PC-9 (cell line): Measurements from ENCODE around the gene PPM1H. TPM values are rescaled to one million over a fixed set of nuclear protein-coding genes. Genes with fewer than 3 reads are reported as not detected.

Experiments
- BruUV-seq: library from RNA; stranded (reverse); fragments of 400-500 nt; replicated peaks from 2 replicates; lab custom pipeline; 2021; lab: Mats Ljungman, UMichigan
- CTCF ChIA-PET: fragments of 300-600 bp; sonication (Branson Sonifier 250); formaldehyde crosslinking; loops from one replicate; lab custom pipeline; 2022; ENCODE audit warnings: antibody characterized with exemption; lab: Charles Lee
- POLR2A ChIA-PET: fragments of 300-600 bp; sonication (Branson Sonifier 250); formaldehyde crosslinking; loops from one replicate; lab custom pipeline; 2022; ENCODE audit warnings: antibody characterized with exemption; ENCODE audit not compliant: unreplicated experiment; lab: Charles Lee
- DNase-seq, 2 experiments: peaks; one replicate each; pipeline versions ENCODE4 v3.0.0 to v3.0.0-alpha.2; 2015 to 2022; ENCODE audit warnings: mixed read lengths in 1 of 2
- H2AFZ ChIP-seq: fragments of 200-600 bp; sonication (generic); 2 replicates; pipeline ENCODE4 v1.8.1; 2017; ENCODE audit warnings: antibody characterized with exemption
- H3F3A ChIP-seq: fragments of 200-600 bp; sonication (generic); 2 replicates; pipeline ENCODE4 v1.8.1; 2017; ENCODE audit warnings: antibody characterized with exemption, mild to moderate bottlenecking, low read depth; ENCODE audit not compliant: insufficient read depth
- H3K27ac ChIP-seq: fragments of 200-600 bp; sonication (generic); 2 replicates; pipeline ENCODE4 v1.6.1; 2016; ENCODE audit warnings: mixed run types
- H3K27me3 ChIP-seq: fragments of 200-600 bp; sonication (generic); 2 replicates; pipeline ENCODE4 v1.6.1; 2016; ENCODE audit warnings: low read depth, mixed run types; ENCODE audit not compliant: insufficient read depth
- H3K36me3 ChIP-seq: fragments of 200-600 bp; sonication (generic); 2 replicates; pipeline ENCODE4 v1.6.1; 2016; ENCODE audit warnings: low read depth, mixed run types
- H3K4me1 ChIP-seq: fragments of 200-600 bp; sonication (generic); replicated peaks from 2 replicates; pipeline ENCODE4 v1.6.1; 2016; ENCODE audit warnings: mixed run types; ENCODE audit not compliant: insufficient read depth
- H3K4me2 ChIP-seq: fragments of 200-600 bp; sonication (generic); 2 replicates; pipeline ENCODE4 v1.6.1; 2017; ENCODE audit warnings: mixed run types
- H3K4me3 ChIP-seq: fragments of 200-600 bp; sonication (generic); 2 replicates; pipeline ENCODE4 v1.6.1; 2016; ENCODE audit warnings: mixed run types
- H3K79me2 ChIP-seq: fragments of 200-600 bp; sonication (generic); 2 replicates; pipeline ENCODE4 v1.6.1; 2017; ENCODE audit warnings: low read depth, mixed run types
- H3K9me2 ChIP-seq: fragments of 200-600 bp; sonication (generic); 2 replicates; pipeline ENCODE4 v1.8.1; 2017; ENCODE audit warnings: mild to moderate bottlenecking; ENCODE audit not compliant: insufficient read depth
- H3K9me3 ChIP-seq: fragments of 200-600 bp; sonication (generic); 2 replicates; pipeline ENCODE4 v1.8.1; 2016; ENCODE audit warnings: low read depth; ENCODE audit not compliant: insufficient read depth
- H4K20me1 ChIP-seq: fragments of 200-600 bp; sonication (generic); 2 replicates; pipeline ENCODE4 v1.8.1; 2017; ENCODE audit not compliant: insufficient read depth
- CTCF ChIP-seq: fragments of 200-600 bp; sonication (generic); conservative IDR thresholded peaks from 2 replicates; pipeline ENCODE4 v1.6.1; 2017; ENCODE audit warnings: mixed run types, antibody characterized with exemption, mild to moderate bottlenecking, moderate library complexity
- EZH2 ChIP-seq: fragments of 200-600 bp; sonication (generic); IDR thresholded peaks from 2 replicates; pipeline ENCODE4 v1.8.0; 2017; ENCODE audit warnings: antibody characterized with exemption, low read depth
- intact Hi-C: fragments of 100-400 bp; cut with micrococcal nuclease; formaldehyde crosslinking; loops from one replicate; pipeline ENCODE4 v1.10.0; 2022; ENCODE audit not compliant: unreplicated experiment
- total RNA-seq: library from RNA; stranded (reverse); gene quantifications from 2 replicates; pipeline ENCODE4 v1.2.3, GENCODE V29; 2021

The PPM1H gene
- total RNA-seq, 1 experiment from 2014 or later: 11.4 TPM

- Histone ChIP-seq H3F3A (peaks cover 4% of the 10 kb centered on the region; the same call in 1 of the 2 replicates), H3K4me1 (peaks cover 40% of the 10 kb centered on the region), H3K4me2 (no peak overlapping the region), H3K36me3 (0 out of 2 replicates have a peak, but pooled peaks cover 10% of the 10 kb centered on the region), H3K27me3 (no peaks in the 10 kb centered on the region), H3K4me3 (no peak overlapping the region), H3K79me2 (no peaks in the 10 kb centered on the region), H3K27ac (peak overlapping the region; percentile 64; the same call in 1 of the 2 replicates), H4K20me1 (no peaks in the 10 kb centered on the region), H3K9me3 (no peaks in the 10 kb centered on the region), H2AFZ (no peak overlapping the region), H3K9me2 (no peaks in the 10 kb centered on the region)
- intact Hi-C loops: no loop called here
- no TSS peak for BruUV-seq
- CTCF ChIA-PET: no interaction called here
- POLR2A ChIA-PET: no interaction called here
- TF ChIP-seq EZH2 (no peak), CTCF (no peak)
- DNase-seq: no peak
Measured at GRCh38 chr12:62717643-62718042, 217.3 kb downstream of the PPM1H start.

- CTCF ChIA-PET: no interaction called here
Measured at GRCh38 chr12:62716866-62717525, 218.0 kb downstream of the PPM1H start.

GRCh38 chr12:62716037-62716436 is 218.9 kb downstream of the PPM1H start:
- intact Hi-C loops: no loop called here
- Histone ChIP-seq H3K27ac (peak overlapping the region; percentile 57; the same call in 1 of the 2 replicates), H2AFZ (no peak overlapping the region), H3K4me3 (no peak overlapping the region), H3K36me3 (0 out of 2 replicates have a peak, but pooled peaks cover 10% of the 10 kb centered on the region), H3K79me2 (no peaks in the 10 kb centered on the region), H3K4me1 (peaks cover 34% of the 10 kb centered on the region), H3F3A (peaks cover 4% of the 10 kb centered on the region; the same call in 1 of the 2 replicates), H3K9me3 (no peaks in the 10 kb centered on the region), H4K20me1 (no peaks in the 10 kb centered on the region), H3K9me2 (no peaks in the 10 kb centered on the region), H3K4me2 (no peak overlapping the region), H3K27me3 (no peaks in the 10 kb centered on the region)
- no TSS peak for BruUV-seq
- TF ChIP-seq EZH2 (no peak), CTCF (no peak)
- no peak for DNase-seq
- POLR2A ChIA-PET: no interaction called here
- CTCF ChIA-PET: no interaction called here

More at GRCh38 chr12:62716866-62717525, 218.0 kb downstream of the PPM1H start:
- H3K27ac ChIP-seq: peak overlapping the region; percentile 57
- H3K4me3 ChIP-seq: no peak overlapping the region
- intact Hi-C loops: no loop called here
- TF ChIP-seq CTCF (no peak), EZH2 (no peak)
- no peaks in the 10 kb centered on the region for H3K9me2 ChIP-seq
- H4K20me1 ChIP-seq: no peaks in the 10 kb centered on the region
- H2AFZ ChIP-seq: no peak overlapping the region
- H3F3A ChIP-seq: peaks cover 4% of the 10 kb centered on the region; the same call in 1 of the 2 replicates
- peaks cover 34% of the 10 kb centered on the region for H3K4me1 ChIP-seq
- peak; percentile 26 to 74 for DNase-seq
- H3K9me3 ChIP-seq: no peaks in the 10 kb centered on the region
- POLR2A ChIA-PET: no interaction called here
- H3K36me3 ChIP-seq: 0 out of 2 replicates have a peak, but pooled peaks cover 10% of the 10 kb centered on the region
- no peaks in the 10 kb centered on the region for H3K79me2 ChIP-seq
- peak overlapping the region; percentile 1 for H3K4me2 ChIP-seq
- no TSS peak for BruUV-seq
- no peaks in the 10 kb centered on the region for H3K27me3 ChIP-seq
